HepG2 (cell line): ENCODE results near the gene CNPY4. TPM values are rescaled to one million over a fixed set of nuclear protein-coding genes. Genes with fewer than 3 reads are reported as not detected.

Experiments used
- ATF3 ChIP-seq: sonication (generic); formaldehyde crosslinking; IDR thresholded peaks from 2 replicates; pipeline ENCODE4 v1.4.0; 2020; ENCODE audit warnings: missing genetic modification reagents
- CREB1 ChIP-seq, 2 experiments: fragments of 450-650 bp in 1 of 2; IDR thresholded peaks; 2 replicates each; pipeline ENCODE4 v1.6.1; 2016 to 2017; ENCODE audit warnings: control low read depth in 1 of 2, mild to moderate bottlenecking in 1 of 2, missing compliant biosample characterization in 1 of 2, missing genetic modification characterization in 1 of 2
- HNRNPLL ChIP-seq: fragments of 200-400 bp; formaldehyde crosslinking; IDR thresholded peaks from 2 replicates; pipeline ENCODE4 v1.6.1; 2017; ENCODE audit warnings: mild to moderate bottlenecking, low read depth, low read length; ENCODE audit not compliant: poor library complexity, severe bottlenecking
- IKZF1 ChIP-seq: fragments of 450-650 bp; IDR thresholded peaks from 2 replicates; pipeline ENCODE4 v1.7.1; 2016
- NCOA2 ChIP-seq: sonication (generic); formaldehyde crosslinking; IDR thresholded peaks from 2 replicates; pipeline ENCODE4 v1.8.0; 2022; ENCODE audit warnings: inconsistent platforms
- NR2F1 ChIP-seq, 2 experiments: fragments of 450-650 bp in 1 of 2; formaldehyde crosslinking in 1 of 2; IDR thresholded peaks; 2 replicates each; pipeline versions ENCODE4 v1.5.0 to v1.6.1; 2016 to 2020; ENCODE audit warnings: mild to moderate bottlenecking in 1 of 2, missing compliant biosample characterization in 1 of 2, missing genetic modification reagents in 1 of 2, moderate library complexity in 1 of 2
- RAD21 ChIP-seq: fragments of 450-650 bp; formaldehyde crosslinking; IDR thresholded peaks from 2 replicates; pipeline ENCODE4 v1.5.0; 2020; ENCODE audit warnings: mild to moderate bottlenecking
- SMAD3 ChIP-seq: sonication (generic); formaldehyde crosslinking; IDR thresholded peaks from 2 replicates; pipeline ENCODE4 v1.4.0; 2020; ENCODE audit warnings: missing genetic modification reagents
- ZBTB7A ChIP-seq: sonication (generic); formaldehyde crosslinking; IDR thresholded peaks from 2 replicates; pipeline ENCODE4 v1.8.0; 2022; ENCODE audit warnings: mild to moderate bottlenecking, missing genetic modification reagents
- ZNF232 ChIP-seq: sonication (generic); formaldehyde crosslinking; IDR thresholded peaks from 2 replicates; pipeline ENCODE4 v1.4.0; 2020; ENCODE audit warnings: missing genetic modification reagents, borderline replicate concordance
- ZNF24 ChIP-seq: fragments of 450-650 bp; IDR thresholded peaks from 2 replicates; pipeline ENCODE4 v1.6.1; 2017; ENCODE audit warnings: antibody characterized with exemption, mild to moderate bottlenecking
- ZNF446 ChIP-seq: sonication (generic); formaldehyde crosslinking; IDR thresholded peaks from 2 replicates; pipeline ENCODE4 v1.5.0; 2020; ENCODE audit warnings: mild to moderate bottlenecking, missing genetic modification reagents
- ZNF547 ChIP-seq: sonication (generic); formaldehyde crosslinking; IDR thresholded peaks from 2 replicates; pipeline ENCODE4 v1.5.1; 2020; ENCODE audit warnings: mild to moderate bottlenecking, missing genetic modification reagents
- ZNF652 ChIP-seq: IDR thresholded peaks from 2 replicates; pipeline ENCODE4 v1.6.1; 2016; ENCODE audit warnings: low read depth, borderline replicate concordance
- ZNF75D ChIP-seq: sonication (generic); formaldehyde crosslinking; IDR thresholded peaks from 2 replicates; pipeline ENCODE4 v1.8.1; 2023; ENCODE audit warnings: missing genetic modification reagents, mild to moderate bottlenecking, borderline replicate concordance
- ZNF780A ChIP-seq: sonication (generic); formaldehyde crosslinking; IDR thresholded peaks from 2 replicates; pipeline ENCODE4 v1.8.0; 2022; ENCODE audit warnings: mild to moderate bottlenecking, missing genetic modification reagents, moderate library complexity
- ZNF781 ChIP-seq: sonication (generic); formaldehyde crosslinking; IDR thresholded peaks from 2 replicates; pipeline ENCODE4 v1.5.1; 2020; ENCODE audit warnings: borderline replicate concordance, mild to moderate bottlenecking, missing genetic modification reagents; ENCODE audit errors: not compliant biosample characterization
- polyA plus RNA-seq, 8 experiments: library from polyadenylated mRNA; depleted of rRNA in 3 of 8; stranded (reverse) in 7 of 8; unstranded in 1 of 8; fragments of >200 nt; fragmentation: Illumina TruSeq in 4 of 8; extraction: Trizol in 4 of 8; gene quantifications; 2 replicates each; pipeline versions ENCODE4 v1.2.1 to v1.2.3, GENCODE V29; 2011 to 2016; ENCODE audit warnings: low read depth in 4 of 8, missing spikeins in 1 of 8, mixed read lengths in 1 of 8; ENCODE audit not compliant: insufficient read depth in 1 of 8
- total RNA-seq, 5 experiments: library from RNA; depleted of rRNA; stranded (reverse); fragments of >200 nt; fragmentation: Illumina TruSeq; extraction: Trizol; gene quantifications; 2 replicates each; pipeline ENCODE4 v1.2.3, GENCODE V29; 2016; ENCODE audit warnings: low read depth in 1 of 5
- TF ChIP-seq, protein P1 (sequence below): IDR thresholded peaks from 2 replicates; pipeline ENCODE4 v1.4.0; 2020; ENCODE audit warnings: mild to moderate bottlenecking, missing genetic modification reagents
- TF ChIP-seq, protein P2 (sequence below): sonication (generic); formaldehyde crosslinking; IDR thresholded peaks from 2 replicates; pipeline ENCODE4 v1.4.0; 2020; ENCODE audit warnings: missing genetic modification reagents, borderline replicate concordance

CNPY4 gene
- total and polyA plus RNA-seq, 2 of the 13 experiments (the other 11 are each of a cell fraction or from before 2014, with no cell fraction given) = 6.2 to 12.7 TPM

DNA sequence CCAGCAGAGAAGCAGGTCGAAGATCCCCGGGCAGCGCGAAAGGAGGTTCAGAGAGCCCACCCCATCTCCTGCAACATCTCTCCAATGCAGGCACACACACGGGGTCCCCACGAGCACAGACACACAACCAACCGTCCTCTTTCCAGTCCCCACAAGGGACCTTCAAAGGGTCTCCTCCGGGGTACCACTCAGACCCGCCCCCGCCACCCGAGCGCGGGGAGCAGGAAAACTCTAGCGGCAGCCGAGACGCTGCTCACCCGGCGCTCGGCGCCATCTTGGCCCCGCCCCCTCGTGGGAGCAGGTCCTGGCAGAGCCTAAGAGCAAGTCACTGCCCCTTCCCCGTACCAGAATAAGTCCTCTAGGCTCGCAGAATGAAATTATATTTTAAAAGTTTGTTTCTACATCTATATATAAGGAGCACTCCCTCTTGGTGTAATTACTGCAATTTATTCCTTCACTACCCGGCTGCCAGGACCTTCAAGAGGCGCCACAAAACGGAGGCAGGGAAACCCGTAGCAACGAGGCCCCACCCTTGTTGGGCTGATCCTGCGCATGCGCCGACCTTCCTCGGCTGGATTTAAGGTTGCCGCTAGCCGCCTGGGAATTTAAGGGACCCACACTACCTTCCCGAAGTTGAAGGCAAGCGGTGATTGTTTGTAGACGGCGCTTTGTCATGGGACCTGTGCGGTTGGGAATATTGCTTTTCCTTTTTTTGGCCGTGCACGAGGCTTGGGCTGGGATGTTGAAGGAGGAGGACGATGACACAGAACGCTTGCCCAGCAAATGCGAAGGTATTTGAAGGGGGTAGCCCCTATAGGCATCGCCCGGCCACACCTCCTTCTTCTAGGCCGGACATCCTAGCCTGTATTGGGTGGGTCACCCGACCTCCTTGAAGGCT is at the start of gene CNPY4, which contains the start of gene TAF6 (continued):
- TF ChIP-seq ATF3 (CRISPR knock-in tag) (no peak), ZBTB7A (no peak), ZNF547 (CRISPR knock-in tag) (no peak; the same call in 1 of the 2 replicates), ZNF780A (CRISPR knock-in tag) (0 out of 2 replicates have a peak, but pooled peaks have one; percentile 52), CREB1 (IDR thresholded peaks at IDR 0.05) (no peak), CREB1 (CRISPR knock-in tag; IDR thresholded peaks at IDR 0.05) (no peak), RAD21 (CRISPR knock-in tag) (no peak), NR2F1 (CRISPR knock-in tag; IDR thresholded peaks at IDR 0.05) (peak; percentile 6 to 25; a peak in 1 of 4 replicates), ZNF75D (CRISPR knock-in tag) (peak; percentile 85; the same call in 1 of the 2 replicates), ZNF232 (CRISPR knock-in tag) (peak; percentile 86; the same call in 1 of the 2 replicates), ZNF652 (CRISPR knock-in tag) (no peak), ZNF781 (CRISPR knock-in tag) (no peak), ZNF24 (no peak), HNRNPLL (peak; percentile 44), SMAD3 (CRISPR knock-in tag) (peak; percentile 68), NCOA2 (CRISPR knock-in tag) (peak; percentile 32; the same call in 1 of the 2 replicates), IKZF1 (no peak), ZNF446 (CRISPR knock-in tag) (peak; percentile 25; the same call in 1 of the 2 replicates)
- TF ChIP-seq, protein P1, sequence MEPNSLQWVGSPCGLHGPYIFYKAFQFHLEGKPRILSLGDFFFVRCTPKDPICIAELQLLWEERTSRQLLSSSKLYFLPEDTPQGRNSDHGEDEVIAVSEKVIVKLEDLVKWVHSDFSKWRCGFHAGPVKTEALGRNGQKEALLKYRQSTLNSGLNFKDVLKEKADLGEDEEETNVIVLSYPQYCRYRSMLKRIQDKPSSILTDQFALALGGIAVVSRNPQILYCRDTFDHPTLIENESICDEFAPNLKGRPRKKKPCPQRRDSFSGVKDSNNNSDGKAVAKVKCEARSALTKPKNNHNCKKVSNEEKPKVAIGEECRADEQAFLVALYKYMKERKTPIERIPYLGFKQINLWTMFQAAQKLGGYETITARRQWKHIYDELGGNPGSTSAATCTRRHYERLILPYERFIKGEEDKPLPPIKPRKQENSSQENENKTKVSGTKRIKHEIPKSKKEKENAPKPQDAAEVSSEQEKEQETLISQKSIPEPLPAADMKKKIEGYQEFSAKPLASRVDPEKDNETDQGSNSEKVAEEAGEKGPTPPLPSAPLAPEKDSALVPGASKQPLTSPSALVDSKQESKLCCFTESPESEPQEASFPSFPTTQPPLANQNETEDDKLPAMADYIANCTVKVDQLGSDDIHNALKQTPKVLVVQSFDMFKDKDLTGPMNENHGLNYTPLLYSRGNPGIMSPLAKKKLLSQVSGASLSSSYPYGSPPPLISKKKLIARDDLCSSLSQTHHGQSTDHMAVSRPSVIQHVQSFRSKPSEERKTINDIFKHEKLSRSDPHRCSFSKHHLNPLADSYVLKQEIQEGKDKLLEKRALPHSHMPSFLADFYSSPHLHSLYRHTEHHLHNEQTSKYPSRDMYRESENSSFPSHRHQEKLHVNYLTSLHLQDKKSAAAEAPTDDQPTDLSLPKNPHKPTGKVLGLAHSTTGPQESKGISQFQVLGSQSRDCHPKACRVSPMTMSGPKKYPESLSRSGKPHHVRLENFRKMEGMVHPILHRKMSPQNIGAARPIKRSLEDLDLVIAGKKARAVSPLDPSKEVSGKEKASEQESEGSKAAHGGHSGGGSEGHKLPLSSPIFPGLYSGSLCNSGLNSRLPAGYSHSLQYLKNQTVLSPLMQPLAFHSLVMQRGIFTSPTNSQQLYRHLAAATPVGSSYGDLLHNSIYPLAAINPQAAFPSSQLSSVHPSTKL (CRISPR knock-in tag) = peak; percentile 34; the same call in 1 of the 2 replicates
- TF ChIP-seq, protein P2, sequence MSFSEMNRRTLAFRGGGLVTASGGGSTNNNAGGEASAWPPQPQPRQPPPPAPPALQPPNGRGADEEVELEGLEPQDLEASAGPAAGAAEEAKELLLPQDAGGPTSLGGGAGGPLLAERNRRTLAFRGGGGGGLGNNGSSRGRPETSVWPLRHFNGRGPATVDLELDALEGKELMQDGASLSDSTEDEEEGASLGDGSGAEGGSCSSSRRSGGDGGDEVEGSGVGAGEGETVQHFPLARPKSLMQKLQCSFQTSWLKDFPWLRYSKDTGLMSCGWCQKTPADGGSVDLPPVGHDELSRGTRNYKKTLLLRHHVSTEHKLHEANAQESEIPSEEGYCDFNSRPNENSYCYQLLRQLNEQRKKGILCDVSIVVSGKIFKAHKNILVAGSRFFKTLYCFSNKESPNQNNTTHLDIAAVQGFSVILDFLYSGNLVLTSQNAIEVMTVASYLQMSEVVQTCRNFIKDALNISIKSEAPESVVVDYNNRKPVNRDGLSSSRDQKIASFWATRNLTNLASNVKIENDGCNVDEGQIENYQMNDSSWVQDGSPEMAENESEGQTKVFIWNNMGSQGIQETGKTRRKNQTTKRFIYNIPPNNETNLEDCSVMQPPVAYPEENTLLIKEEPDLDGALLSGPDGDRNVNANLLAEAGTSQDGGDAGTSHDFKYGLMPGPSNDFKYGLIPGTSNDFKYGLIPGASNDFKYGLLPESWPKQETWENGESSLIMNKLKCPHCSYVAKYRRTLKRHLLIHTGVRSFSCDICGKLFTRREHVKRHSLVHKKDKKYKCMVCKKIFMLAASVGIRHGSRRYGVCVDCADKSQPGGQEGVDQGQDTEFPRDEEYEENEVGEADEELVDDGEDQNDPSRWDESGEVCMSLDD = 0 out of 2 replicates have a peak, but pooled peaks have one; percentile 31
